Measurements from ENCODE around the gene FAM228B.
"Not testable (repeated sequence)": the region's sequence is repeated elsewhere in the genome, so short reads cannot be mapped to it uniquely, and the experiment has no call there.

The FAM228B gene

DNA sequence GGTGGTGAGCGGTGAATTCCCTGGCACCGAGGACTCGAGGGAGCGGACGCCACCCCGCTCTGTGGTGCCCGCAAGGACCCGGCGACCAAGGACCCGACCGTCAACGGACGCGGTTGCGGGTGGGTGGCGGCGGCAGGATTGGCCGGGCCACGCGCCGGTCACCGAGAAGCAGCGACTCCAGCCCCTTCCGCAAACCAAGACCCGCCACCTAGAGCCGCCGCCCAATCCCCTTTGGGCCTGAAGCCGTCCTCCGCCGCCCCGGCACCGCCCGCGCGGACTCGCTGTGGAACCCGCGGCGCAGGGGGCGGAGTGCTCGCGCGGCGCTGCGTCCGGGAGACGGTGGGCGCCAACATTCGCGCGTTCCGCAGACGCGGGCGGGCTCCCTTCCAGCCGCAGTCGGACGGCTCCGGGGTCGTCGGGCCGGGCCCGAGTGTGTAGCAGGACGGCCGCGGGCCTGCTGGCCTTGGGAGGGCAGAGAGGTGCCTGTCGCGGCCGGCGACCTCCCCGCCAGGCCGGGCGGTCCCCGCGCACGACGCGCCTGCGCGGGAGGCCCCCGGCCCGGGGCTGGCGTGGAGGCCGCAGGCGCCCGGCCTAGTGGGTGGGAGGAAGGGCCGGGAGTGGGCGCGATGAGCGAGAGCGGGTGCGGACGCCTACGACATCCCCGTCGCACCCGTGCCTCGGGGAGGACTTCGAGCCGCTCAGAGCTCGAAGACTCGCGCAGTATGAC lies at the start of gene FAM228B, which contains the start of gene PFN4:
Gene FAM228B, plus strand, starts transcription at position 275 of the 727 bp plus-strand sequence. CDS start 893 bp downstream, outside the sequence.
Gene PFN4, minus strand, starts transcription at position 140 of the 727 bp plus-strand sequence. CDS start 799 bp downstream, outside the sequence.
- DNase-seq (ENCODE audit: low read depth, low spot score), result peak; percentile 23

GRCh38 chr2:24073816-24074215 lies 49.5 kb upstream of the FAM228B start:
- DNase-seq (ENCODE audit: low read depth, low spot score), result no peak

DNA sequence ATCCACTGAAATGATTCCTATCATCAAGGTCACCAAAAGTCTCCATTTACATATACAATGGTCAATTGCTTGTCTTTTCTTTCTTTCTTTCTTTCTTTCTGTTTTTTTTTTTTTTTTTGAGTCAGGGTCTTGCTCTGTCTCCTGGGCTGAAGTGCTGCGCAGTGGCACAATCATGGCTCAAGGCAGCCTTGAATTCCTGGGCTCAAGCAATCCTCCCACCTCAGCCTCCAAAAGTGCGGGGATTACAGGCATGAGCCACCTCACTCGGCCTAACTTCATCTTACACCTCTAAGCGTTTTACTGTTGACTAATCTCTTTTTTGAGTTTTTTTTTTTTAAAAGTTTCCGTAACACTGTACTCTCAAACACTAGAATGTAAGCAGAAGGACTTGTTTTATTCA lies 48.0 kb upstream of the FAM228B start:
- DNase-seq (ENCODE audit: low read depth, low spot score), result no peak

DNA sequence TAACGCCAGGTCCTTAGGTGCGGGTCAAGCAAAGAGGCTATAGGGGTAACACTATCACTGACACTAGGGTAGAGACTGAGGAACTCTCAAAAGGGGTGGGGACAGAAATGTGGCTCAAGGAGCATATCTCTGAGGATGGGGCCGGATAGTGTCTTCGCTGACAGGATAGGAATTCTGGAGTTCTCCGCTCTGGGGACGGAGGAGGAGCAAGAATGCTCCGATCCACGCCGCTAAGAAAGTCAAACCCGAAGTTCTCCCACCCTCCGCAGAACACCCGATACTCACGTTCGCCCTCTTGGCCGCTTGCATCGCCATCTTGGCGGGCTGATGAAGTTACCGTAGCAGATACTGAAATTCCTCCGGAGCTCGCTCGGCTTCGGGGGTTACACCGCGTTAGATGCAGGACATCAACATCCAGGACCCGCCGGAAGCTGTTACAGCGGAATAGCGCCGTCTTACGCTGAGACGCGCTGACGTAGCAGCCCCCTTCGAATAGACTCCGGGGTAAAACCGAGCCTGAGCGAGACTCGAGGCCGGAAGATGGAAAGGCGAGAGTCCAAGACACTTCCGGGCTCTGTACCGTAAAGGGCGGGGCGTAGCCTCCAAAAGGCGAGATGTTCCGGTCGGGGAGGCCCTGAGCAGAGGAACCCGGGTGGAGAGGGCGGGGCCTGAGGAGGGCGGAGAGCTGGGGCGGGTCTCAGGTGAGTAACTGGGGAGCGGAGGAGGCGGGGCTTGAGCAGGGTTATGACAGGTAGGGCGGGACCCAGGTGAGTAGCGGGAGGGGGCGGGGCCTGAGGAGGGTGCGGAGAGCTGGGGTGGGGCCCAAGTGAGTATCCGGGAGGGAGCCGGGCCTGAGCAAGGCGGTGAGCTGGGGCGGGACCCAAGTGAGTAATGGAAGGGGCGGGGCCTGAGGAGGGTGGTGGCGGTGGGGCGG lies 47.1 kb upstream of the FAM228B start, which contains the start of gene SF3B6:
Gene SF3B6, minus strand, starts transcription at position 412 of the 934 bp plus-strand sequence. Its CDS starts 97 bp downstream, at position 315.
- DNase-seq (ENCODE audit: low read depth, low spot score), result peak; percentile 99

- DNase-seq (ENCODE audit: low read depth, low spot score), result no peak
These were observed 46.3 kb upstream of the FAM228B start for GRCh38 chr2:24076849-24077534.

GRCh38 chr2:24077535-24077877 lies 45.8 kb upstream of the FAM228B start:
- no peak for DNase-seq (ENCODE audit: low read depth, low spot score)

DNA sequence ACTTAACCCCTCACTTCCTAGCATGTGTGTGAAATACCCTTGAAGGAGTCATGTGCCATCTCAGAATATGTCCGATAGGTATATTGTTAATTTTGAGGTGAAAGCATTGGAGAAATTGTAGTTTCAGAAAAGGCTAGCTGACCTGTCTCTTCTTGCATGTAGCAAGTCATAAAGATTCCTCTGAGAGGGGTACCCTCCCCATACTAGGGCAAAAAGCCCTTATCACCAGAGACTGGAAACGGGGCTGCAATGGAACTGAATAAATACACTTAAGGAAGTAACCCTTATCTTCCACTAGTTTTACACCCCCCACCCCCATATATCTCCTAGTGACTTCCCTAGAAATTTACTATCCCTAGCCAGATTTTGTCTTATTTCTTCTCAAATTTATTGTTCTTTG lies 45.4 kb upstream of the FAM228B start:
- DNase-seq (ENCODE audit: low read depth, low spot score), result no peak

DNA sequence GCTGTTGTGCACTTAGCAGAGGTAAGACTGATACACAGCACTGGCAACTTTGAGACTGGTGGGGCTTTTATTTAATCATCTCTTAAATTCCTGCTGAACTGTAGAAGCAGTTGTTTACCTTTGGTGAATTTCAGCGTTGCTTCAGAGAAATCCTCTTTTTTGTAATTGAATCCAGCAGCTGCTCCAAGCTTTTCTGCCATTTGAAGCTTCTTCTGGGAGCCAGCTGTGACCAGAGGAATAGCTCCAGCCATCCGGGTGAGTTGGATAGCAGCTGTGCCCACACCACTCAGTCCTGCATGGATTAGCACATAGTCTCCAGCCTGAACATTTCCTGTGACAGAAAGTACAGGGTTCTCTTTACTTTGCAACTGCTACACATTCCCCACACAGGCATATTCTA lies 42.6 kb upstream of the FAM228B start:
- no peak for DNase-seq (ENCODE audit: low read depth, low spot score)

DNA sequence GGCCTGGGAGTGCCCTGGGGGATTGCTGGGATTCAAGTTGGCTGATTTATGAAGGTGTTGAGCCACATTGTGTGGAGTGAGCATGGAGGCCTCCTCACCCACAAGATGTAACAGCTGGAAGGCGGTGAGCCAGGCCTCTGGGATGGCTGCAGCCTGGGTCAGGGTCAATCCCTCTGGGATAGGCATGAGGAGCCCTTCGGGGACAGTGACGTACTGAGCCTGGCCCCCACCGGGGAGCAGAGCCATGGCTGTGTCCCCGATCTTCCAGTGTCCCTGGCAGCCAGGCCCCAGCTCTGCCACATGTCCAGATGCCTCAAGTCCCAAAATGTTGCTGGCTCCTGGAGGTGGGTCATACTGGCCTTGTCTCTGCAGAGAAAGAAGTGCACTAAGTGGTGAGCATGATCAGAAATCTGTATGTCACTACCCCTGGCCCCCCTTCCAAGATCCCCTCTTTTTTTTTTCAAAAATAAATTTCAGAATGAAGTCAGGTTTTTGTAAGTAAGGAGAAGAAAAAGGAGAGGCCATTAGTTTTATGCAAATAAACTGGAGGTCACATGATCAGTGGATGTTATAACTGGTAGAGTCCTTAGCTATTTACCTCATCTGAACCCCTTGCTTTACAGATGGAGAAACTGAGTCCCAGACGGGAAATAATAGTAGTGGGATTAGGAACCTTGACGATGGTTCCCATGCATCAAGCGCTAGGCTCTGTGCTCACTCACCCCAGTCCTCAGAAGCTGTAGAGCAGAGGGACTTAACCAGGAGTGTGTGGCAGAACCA lies 40.3 kb upstream of the FAM228B start:
- no peak for DNase-seq (ENCODE audit: low read depth, low spot score)

DNA sequence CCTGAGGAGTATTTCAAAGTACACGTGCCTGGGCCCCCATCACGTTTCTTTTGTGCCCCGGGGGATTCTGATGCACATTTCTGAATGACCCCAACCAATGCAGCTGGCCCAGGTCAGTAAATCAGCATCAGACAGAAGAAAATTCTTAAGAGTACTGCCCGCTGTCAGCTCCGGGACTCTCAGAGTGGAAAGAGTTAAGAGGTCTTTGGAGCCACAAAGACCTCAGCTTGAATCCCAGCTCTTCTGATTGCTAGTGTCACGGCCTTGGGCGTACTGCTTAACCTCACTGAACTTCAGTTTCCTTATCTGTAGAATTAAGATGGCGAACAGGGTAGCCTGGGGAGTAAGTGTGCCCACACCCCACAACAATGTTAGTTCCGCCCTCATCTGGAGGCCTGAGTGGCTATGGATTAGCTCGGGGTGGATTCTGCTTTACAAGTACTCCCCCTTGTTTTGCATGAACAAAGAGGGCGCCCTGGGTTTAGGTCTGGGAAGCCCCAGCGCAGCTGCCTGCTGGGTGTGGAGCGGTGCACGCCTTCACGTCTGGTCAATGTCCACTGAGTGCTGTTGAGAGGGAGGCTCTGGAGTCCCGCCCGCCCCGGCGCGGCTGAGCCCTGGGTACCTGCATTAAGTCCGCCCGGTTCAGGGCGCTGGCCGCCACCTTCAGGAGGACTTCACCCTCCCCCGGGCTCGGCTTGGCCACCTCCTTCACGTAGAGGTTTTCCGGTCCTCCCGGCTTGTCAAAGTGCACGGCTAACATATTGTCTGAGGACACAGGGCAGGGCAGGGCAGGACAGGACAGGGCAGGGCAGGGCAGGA lies 39.5 kb upstream of the FAM228B start:
- DNase-seq (ENCODE audit: low read depth, low spot score), result no peak

GRCh38 chr2:24084386-24085199 lies 38.7 kb upstream of the FAM228B start, which contains the start of gene TP53I3:
TP53I3 (minus strand) TSS chr2:24084834; CDS start chr2:24084326, 508 bp downstream.
- DNase-seq (ENCODE audit: low read depth, low spot score), result peak; percentile 62

DNA sequence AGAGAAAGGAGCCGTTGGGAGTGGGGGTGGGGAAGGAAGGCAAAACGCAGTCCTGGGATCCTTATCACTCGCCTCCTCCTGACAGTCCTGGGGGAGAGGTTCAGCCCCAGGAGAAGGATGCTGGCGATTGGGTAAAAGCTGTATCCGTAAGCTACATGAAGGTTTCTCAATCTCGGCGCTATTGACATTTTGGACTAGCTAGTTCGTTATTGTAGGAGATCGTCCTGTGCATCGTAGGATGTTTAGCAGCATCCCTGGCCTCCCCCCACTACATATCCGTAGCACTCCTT lies 38.1 kb upstream of the FAM228B start:
- DNase-seq (ENCODE audit: low read depth, low spot score), result no peak

GRCh38 chr2:24086241-24086640 lies 37.0 kb upstream of the FAM228B start:
- DNase-seq (ENCODE audit: low read depth, low spot score), result no peak

DNA sequence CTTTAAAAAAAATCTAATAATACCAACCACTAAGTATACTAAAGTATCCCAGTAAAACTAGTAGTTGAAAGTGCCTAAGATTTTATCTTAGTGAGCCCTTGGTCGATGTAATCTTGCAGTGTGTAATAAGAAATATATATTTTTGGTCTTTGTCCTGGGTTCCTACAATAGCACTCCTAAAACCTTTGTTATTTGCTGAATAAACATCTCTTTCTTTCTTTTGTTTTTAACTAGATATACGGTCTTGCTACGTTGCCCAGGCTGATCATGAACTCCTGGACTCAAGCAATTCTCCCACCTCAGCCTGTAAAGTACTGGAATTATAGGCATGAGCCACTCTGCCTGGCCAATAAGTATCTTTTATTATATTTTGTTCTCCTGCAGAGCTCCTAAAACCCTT lies 36.2 kb upstream of the FAM228B start:
- no peak for DNase-seq (ENCODE audit: low read depth, low spot score)

GRCh38 chr2:24088821-24089359 lies 34.4 kb upstream of the FAM228B start:
- no peak for DNase-seq (ENCODE audit: low read depth, low spot score)

GRCh38 chr2:24093270-24093669 lies 30.0 kb upstream of the FAM228B start:
- not testable (repeated sequence) for DNase-seq (ENCODE audit: low read depth, low spot score)

DNA sequence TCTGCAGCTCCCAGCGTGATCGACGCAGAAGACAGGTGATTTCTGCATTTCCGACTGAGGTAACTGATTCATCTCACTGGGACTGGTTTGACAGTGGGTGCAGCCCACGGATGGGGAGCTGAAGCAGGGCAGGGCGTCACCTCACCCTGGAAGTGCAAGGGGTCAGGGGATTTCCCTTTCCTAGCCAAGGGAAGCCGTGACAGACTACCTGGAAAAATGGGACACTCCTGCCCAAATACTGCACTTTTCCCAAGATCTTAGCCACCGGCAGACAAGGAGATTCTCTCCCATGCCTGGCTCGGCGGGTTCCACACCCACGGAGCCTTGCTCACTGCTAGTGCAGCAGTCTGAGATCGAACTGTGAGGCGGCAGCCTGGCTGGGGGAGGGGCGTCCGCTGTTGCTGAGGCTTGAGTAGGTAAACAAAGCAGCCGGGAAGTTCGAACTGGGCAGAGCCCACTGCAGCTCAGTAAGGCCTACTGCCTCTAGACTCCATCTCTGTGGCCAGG lies 28.0 kb upstream of the FAM228B start:
- not testable (repeated sequence) for DNase-seq (ENCODE audit: low read depth, low spot score)

- not testable (repeated sequence) for DNase-seq (ENCODE audit: low read depth, low spot score)
These were observed 22.5 kb upstream of the FAM228B start for GRCh38 chr2:24100732-24101131.

- no peak for DNase-seq (ENCODE audit: low read depth, low spot score)
These were observed 21.3 kb upstream of the FAM228B start for GRCh38 chr2:24101992-24102391.

Data from activated naive CD8-positive, alpha-beta T cell treated with anti-CD3 and anti-CD28 coated beads, Interleukin-2, amount 50 U/mL, for 16 hours (primary cell).